Measurements from ENCODE around the gene PTGS1. TPM values are rescaled to one million over a fixed set of nuclear protein-coding genes. Genes with fewer than 3 reads are reported as not detected.

The PTGS1 gene
- total RNA-seq, 1 donor from 2014 or later = 2.2 TPM

- TF ChIP-seq EZH2 (IDR thresholded peaks at IDR 0.05) (no peak), EZH2phosphoT487 (IDR thresholded peaks at IDR 0.05) (no peak), CTCF (IDR thresholded peaks at IDR 0.05) (no peak)
- Mint-ChIP-seq H3K9me3 (peaks cover 3% of the 10 kb centered on the region), H3K4me1 (peaks cover 11% of the 10 kb centered on the region), H3K4me3 (no peak overlapping the region), H3K27ac (no peak overlapping the region), H3K27me3 (ENCODE audit: insufficient read depth, low read depth) (peaks cover 25% of the 10 kb centered on the region), H3K36me3 (no peaks in the 10 kb centered on the region)
- Histone ChIP-seq H3K4me3 (no peak overlapping the region), H3K9me3 (ENCODE audit: low read depth) (peaks cover 5% of the 10 kb centered on the region), H3K27me3 (peaks cover 57% of the 10 kb centered on the region), H3K4me2 (no peak overlapping the region), H3K79me2 (ENCODE audit: low read depth) (no peaks in the 10 kb centered on the region), H3K27ac (no peak overlapping the region), H3K9ac (no peak overlapping the region), H4K20me1 (ENCODE audit: low read depth) (no peaks in the 10 kb centered on the region), H3F3A (ENCODE audit: low read depth) (peaks cover 13% of the 10 kb centered on the region), H3K4me1 (no peaks in the 10 kb centered on the region), H3K36me3 (no peaks in the 10 kb centered on the region), H2AFZ (replicated peaks) (no peak overlapping the region)
- DNase-seq (ENCODE audit: low spot score) = no peak
These were observed 21.6 kb upstream of the PTGS1 start for GRCh38 chr9:122349201-122349600.

GRCh38 chr9:122350577-122351355, 20.1 kb upstream of the PTGS1 start:
- H3F3A ChIP-seq (ENCODE audit: low read depth) = peaks cover 12% of the 10 kb centered on the region
- H3K4me2 ChIP-seq = no peak overlapping the region
- no peaks in the 10 kb centered on the region for H3K36me3 Mint-ChIP-seq
- no peak overlapping the region for H3K4me3 ChIP-seq
- no peaks in the 10 kb centered on the region for H4K20me1 ChIP-seq (ENCODE audit: low read depth)
- H3K4me1 Mint-ChIP-seq = peaks cover 11% of the 10 kb centered on the region
- peaks cover 5% of the 10 kb centered on the region for H3K9me3 ChIP-seq (ENCODE audit: low read depth)
- peaks cover 47% of the 10 kb centered on the region for H3K27me3 ChIP-seq
- TF ChIP-seq EZH2phosphoT487 (IDR thresholded peaks at IDR 0.05) (no peak), CTCF (IDR thresholded peaks at IDR 0.05) (peak; percentile 95), EZH2 (IDR thresholded peaks at IDR 0.05) (no peak)
- no peaks in the 10 kb centered on the region for H3K36me3 ChIP-seq
- no peak overlapping the region for H3K9ac ChIP-seq
- H3K27ac Mint-ChIP-seq = no peak overlapping the region
- no peak overlapping the region for H3K27ac ChIP-seq
- peaks cover 3% of the 10 kb centered on the region for H3K9me3 Mint-ChIP-seq
- H2AFZ ChIP-seq (replicated peaks) = no peak overlapping the region
- peak; percentile 85 for DNase-seq (ENCODE audit: low spot score)
- H3K79me2 ChIP-seq (ENCODE audit: low read depth) = no peaks in the 10 kb centered on the region
- peaks cover 20% of the 10 kb centered on the region for H3K27me3 Mint-ChIP-seq (ENCODE audit: insufficient read depth, low read depth)
- no peaks in the 10 kb centered on the region for H3K4me1 ChIP-seq
- no peak overlapping the region for H3K4me3 Mint-ChIP-seq

GRCh38 chr9:122354536-122355199, 16.2 kb upstream of the PTGS1 start:
- peaks cover 5% of the 10 kb centered on the region for H3K9me3 ChIP-seq (ENCODE audit: low read depth)
- peaks cover 11% of the 10 kb centered on the region for H3K27me3 Mint-ChIP-seq (ENCODE audit: insufficient read depth, low read depth)
- H3K4me3 ChIP-seq = no peak overlapping the region
- TF ChIP-seq EZH2 (IDR thresholded peaks at IDR 0.05) (no peak), CTCF (IDR thresholded peaks at IDR 0.05) (no peak), EZH2phosphoT487 (IDR thresholded peaks at IDR 0.05) (no peak)
- no peak for DNase-seq (ENCODE audit: low spot score)
- H3K4me1 ChIP-seq = no peaks in the 10 kb centered on the region
- no peaks in the 10 kb centered on the region for H4K20me1 ChIP-seq (ENCODE audit: low read depth)
- peaks cover 8% of the 10 kb centered on the region for H3K27me3 ChIP-seq
- H3K4me3 Mint-ChIP-seq = no peak overlapping the region
- no peaks in the 10 kb centered on the region for H3K4me1 Mint-ChIP-seq
- H3K36me3 Mint-ChIP-seq = no peaks in the 10 kb centered on the region
- no peak overlapping the region for H3K9ac ChIP-seq
- no peaks in the 10 kb centered on the region for H3K79me2 ChIP-seq (ENCODE audit: low read depth)
- H3K4me2 ChIP-seq = no peak overlapping the region
- no peaks in the 10 kb centered on the region for H3F3A ChIP-seq (ENCODE audit: low read depth)
- no peak overlapping the region for H2AFZ ChIP-seq (replicated peaks)
- H3K27ac ChIP-seq = no peak overlapping the region
- H3K27ac Mint-ChIP-seq = peak overlapping the region; percentile 27
- H3K9me3 Mint-ChIP-seq = peaks cover 7% of the 10 kb centered on the region
- no peaks in the 10 kb centered on the region for H3K36me3 ChIP-seq

Data from neural progenitor cell (in vitro differentiated cells).